ENCODE results near the gene LIFR.
A peak's percentile ranks its signal among the peaks of the same experiment; 100 is the strongest.

Gene LIFR

DNA sequence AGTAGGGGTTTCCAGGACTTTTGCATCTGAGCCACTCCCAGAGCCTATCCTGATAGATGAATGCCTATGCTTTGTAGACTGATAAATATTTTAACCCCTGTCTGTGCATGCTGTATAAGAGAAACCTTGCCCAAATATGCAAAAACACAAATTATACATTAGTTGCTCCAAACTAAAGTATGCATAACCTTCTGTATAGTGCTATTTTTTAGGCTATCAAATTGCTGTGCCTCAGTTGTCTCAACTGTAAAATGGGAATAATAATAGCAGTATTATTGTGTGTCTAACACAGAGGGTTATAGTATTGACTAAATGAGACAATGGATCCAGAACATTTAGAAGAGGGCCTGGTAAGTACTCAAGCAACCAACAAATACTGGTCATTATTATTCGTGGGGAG is 117.7 kb downstream of the LIFR start:
- peaks cover 23% of the 10 kb centered on the region for H3K4me1 Mint-ChIP-seq
- TF ChIP-seq CTCF (IDR thresholded peaks at IDR 0.05; ENCODE audit: unreplicated experiment in 3 of 3) = no peak
- no peaks in the 10 kb centered on the region for H3K9me3 Mint-ChIP-seq
- H3K27me3 Mint-ChIP-seq (ENCODE audit: low read depth) = no peaks in the 10 kb centered on the region
- H3K36me3 Mint-ChIP-seq (ENCODE audit: low read depth) = no peaks in the 10 kb centered on the region
- H3K4me3 Mint-ChIP-seq = no peak overlapping the region
- no peak overlapping the region for H3K27ac Mint-ChIP-seq

DNA sequence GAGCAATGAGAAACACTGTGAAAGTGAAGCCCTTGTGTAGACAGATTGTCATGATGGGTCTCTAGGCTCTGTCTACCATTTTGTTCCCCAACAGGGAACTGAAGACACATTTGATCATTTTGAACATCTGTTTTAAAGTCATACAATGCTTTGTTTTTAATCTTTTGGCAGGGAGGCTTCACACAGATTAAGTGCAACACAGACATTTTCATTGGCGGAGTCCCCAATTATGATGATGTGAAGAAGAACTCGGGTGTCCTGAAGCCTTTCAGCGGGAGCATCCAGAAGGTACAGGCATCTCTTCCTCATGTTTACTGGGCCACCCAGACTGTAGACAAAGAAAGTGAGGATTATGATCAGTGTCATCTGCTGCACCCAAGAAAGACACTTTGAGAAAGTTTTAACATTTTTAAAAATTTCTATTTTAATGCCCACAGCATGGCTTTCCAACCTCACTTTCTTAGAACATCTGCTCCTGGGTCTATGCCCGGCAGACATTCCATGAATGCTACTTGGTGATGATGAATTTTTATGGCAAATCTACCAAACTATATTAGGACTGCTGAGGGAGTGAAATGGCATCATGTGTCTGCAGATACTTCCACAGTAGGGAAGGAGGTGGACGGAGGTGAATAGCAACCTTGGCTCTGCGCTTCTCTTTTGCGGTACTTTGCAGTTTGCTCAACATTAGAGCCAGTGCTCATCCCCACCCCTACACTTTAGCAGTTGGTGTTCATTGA is 121.3 kb downstream of the LIFR start:
- Mint-ChIP-seq H3K27me3 (ENCODE audit: low read depth) (no peaks in the 10 kb centered on the region), H3K27ac (peak overlapping the region in 2 of 3 experiments; percentile 91 to 92), H3K9me3 (no peaks in the 10 kb centered on the region), H3K4me1 (peaks cover 39% of the 10 kb centered on the region), H3K36me3 (ENCODE audit: low read depth) (no peaks in the 10 kb centered on the region), H3K4me3 (no peak overlapping the region)
- no peak for TF ChIP-seq CTCF (IDR thresholded peaks at IDR 0.05; ENCODE audit: unreplicated experiment in 3 of 3)

DNA sequence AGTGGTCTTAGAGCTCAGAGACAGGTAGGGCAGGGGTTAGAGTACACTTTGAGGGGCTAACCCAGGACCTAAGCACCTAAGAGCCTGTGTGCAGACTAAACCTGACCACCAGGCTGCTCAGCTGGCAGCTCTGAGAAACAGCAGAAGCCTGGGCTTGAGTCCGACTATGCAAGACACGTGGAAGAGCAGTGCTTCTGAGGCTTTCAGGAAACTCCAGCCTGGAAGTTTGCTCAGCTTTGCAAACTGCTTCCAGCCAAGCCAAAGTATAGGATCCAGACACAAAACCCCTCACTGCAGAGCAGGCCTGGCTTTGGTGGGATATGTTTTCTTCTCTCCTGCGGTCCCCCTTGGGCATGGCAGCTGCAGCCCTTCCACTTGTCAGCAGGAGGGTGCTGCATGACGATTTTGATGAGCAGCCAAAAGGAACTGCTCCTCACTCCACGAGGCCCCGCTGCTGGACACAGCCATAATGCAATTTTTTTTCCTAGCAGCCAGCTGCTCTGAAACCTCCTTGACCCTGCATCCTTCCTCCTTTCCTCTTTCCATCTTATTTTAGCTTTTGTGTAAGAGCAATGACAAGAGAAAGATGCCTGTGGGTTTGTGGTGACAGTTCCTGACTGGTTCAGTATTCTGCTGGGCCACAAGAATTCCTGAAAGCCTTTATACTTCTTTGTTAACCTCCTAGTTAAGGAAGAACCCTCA is 123.1 kb downstream of the LIFR start:
- Mint-ChIP-seq H3K4me3 (no peak overlapping the region), H3K27ac (peak overlapping the region; percentile 82 to 92 (median 91)), H3K36me3 (ENCODE audit: low read depth) (no peaks in the 10 kb centered on the region), H3K27me3 (ENCODE audit: low read depth) (no peaks in the 10 kb centered on the region), H3K4me1 (peaks cover 39% of the 10 kb centered on the region), H3K9me3 (no peaks in the 10 kb centered on the region)
- no peak for TF ChIP-seq CTCF (IDR thresholded peaks at IDR 0.05; ENCODE audit: unreplicated experiment in 3 of 3)

GRCh38 chr5:38431242-38431853 is 125.1 kb downstream of the LIFR start:
- Mint-ChIP-seq H3K27me3 (ENCODE audit: low read depth) (no peaks in the 10 kb centered on the region), H3K9me3 (no peaks in the 10 kb centered on the region), H3K4me1 (peaks cover 35% of the 10 kb centered on the region), H3K4me3 (no peak overlapping the region), H3K36me3 (ENCODE audit: low read depth) (no peaks in the 10 kb centered on the region), H3K27ac (peak overlapping the region in 2 of 3 experiments; percentile 63 to 91)
- no peak for TF ChIP-seq CTCF (IDR thresholded peaks at IDR 0.05; ENCODE audit: unreplicated experiment in 3 of 3)

DNA sequence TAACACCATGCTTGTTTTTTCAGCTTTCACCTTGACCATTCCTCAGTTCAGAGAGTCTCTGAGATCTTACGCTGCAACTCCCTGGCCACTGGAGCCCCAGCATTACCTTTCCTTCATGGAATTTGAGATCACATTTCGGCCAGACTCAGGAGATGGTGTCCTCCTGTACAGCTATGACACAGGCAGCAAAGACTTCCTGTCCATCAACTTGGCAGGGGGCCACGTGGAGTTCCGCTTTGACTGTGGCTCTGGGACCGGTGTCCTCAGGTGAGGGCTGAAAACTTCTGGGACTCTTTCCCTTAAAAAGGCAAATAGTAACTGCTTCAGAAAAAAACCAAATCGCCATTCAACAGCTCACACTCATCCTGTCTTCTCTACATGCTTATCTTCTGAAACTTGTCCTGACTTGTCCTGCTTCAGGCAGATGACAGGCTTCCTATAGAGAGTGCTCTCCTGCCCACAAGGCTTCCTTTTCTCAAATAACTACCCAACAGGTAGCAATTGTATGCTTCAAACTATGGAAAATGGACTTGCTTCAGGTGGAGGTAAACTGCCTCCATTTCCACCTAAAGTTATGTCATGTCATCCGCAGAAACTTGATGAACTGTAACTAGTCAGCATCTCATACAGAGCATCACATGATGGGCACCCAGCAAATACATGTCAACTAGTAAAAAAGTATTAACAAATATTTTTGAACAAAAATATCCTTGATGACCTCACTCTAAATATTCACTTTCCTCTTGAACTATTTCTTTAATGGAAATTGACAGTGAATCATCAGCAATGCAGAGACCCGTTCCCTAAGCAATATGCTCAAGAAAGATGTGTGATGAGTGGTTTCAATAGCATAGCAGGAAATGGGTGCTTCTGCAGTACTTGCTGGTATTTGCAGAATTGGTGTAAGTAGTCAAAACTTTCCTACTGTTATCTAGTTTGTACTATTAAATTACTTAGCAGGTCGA is 129.2 kb downstream of the LIFR start:
- Mint-ChIP-seq H3K27ac (no peak overlapping the region), H3K4me3 (no peak overlapping the region), H3K36me3 (ENCODE audit: low read depth) (no peaks in the 10 kb centered on the region), H3K4me1 (peaks cover 19% of the 10 kb centered on the region), H3K9me3 (no peaks in the 10 kb centered on the region), H3K27me3 (ENCODE audit: low read depth) (no peaks in the 10 kb centered on the region)
- no peak for TF ChIP-seq CTCF (IDR thresholded peaks at IDR 0.05; ENCODE audit: unreplicated experiment in 3 of 3)
